GM15510 (cell line): ENCODE measurements around the gene PRR20G.

Source experiments
- POLR2A ChIP-seq: IDR thresholded peaks from 3 replicates; pipeline ENCODE4 v1.6.1; 2011; ENCODE audit warnings: borderline replicate concordance; ENCODE audit not compliant: insufficient read length; ENCODE audit errors: extremely low read depth

The PRR20G gene

DNA sequence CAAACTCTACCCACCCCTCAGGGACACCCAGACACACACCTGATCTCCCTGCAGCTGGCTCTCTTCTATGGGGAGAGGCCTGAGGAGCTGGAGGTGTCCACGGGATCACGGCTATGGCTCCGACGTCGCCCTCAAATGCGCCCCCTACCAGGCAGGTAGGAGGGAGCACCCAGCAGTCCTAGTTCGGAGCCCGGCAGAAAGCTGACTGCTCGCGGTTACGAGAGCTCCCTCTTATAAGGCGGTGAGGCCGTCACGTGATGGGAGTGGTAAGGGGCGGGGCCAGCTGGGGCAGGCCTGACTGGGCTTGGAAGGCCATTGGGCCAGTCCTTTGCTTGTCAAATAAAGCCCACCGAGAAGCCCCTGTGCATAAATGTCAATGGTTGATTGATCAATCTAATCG, at the start of gene PRR20G:
Gene PRR20G (minus strand): TSS at position 207 of the 400 bp plus-strand sequence. CDS start 681 bp downstream, outside the sequence.
- no peak for TF ChIP-seq POLR2A

- TF ChIP-seq POLR2A, result no peak
Observed at GRCh38 chr3:127337001-127337400, 49.2 kb upstream of the PRR20G start.

- TF ChIP-seq POLR2A, result no peak
Observed at GRCh38 chr3:127336101-127336500, 48.3 kb upstream of the PRR20G start.

- TF ChIP-seq POLR2A, result no peak
Observed at GRCh38 chr3:127330385-127330784, 42.5 kb upstream of the PRR20G start.

GRCh38 chr3:127329631-127330285, 41.9 kb upstream of the PRR20G start:
- no peak for TF ChIP-seq POLR2A

GRCh38 chr3:127328421-127328820, 40.6 kb upstream of the PRR20G start:
- TF ChIP-seq POLR2A, result no peak

GRCh38 chr3:127326341-127326740, 38.5 kb upstream of the PRR20G start:
- no peak for TF ChIP-seq POLR2A

- no peak for TF ChIP-seq POLR2A
Observed at GRCh38 chr3:127325629-127325961, 37.7 kb upstream of the PRR20G start.

DNA sequence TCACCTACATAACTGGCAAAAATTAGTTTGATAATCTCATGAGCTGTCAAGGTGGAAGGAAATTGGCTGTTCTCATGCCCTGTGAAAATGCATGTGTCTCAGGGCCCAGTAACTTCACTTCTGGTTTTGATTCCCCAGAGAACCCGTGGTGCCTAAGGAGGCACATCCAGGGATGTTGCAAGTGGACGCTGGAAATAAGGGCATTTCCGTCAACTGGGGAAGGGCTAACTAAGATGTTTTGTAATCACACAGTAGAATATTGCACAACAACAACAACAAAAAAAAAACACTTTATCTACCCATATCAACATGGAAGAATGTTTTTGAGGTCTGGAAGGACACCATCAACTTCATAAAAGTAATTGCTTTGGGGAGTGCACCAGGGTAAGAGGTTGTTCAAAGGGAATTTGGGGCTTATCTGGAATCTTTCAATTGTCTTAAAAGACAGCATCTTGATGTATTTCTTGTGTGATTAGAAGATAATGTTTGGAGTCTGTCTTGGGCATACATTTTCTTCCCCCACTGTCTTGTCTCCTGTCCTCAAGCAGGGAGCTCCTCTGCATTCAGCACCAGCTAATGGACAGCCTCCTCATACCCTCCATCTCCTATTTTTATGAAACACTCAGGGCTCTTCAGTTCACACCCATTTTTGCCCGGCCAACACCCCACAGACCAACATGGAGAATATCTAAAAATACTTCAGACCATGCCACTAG, 37.2 kb upstream of the PRR20G start:
- no peak for TF ChIP-seq POLR2A

DNA sequence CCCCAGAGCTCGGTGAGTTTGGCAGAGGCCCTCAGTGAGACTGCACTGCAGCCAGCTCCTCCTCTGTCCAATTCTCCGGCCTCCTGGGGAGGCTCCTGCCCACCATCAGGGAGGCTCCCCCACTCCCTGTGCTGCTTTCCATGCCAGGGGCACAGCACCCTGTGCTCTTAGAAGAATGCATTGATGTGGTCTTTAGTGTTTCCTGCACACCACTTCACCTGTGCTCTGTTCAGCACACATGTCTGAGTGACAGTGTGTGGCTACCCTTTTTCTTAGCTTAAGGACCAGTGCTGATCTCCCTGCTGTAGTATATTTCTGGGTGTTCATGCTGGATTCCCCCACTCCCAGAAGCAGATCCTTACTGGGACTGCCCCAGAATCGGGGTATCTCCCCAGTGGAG, 36.2 kb upstream of the PRR20G start:
- TF ChIP-seq POLR2A, result no peak

DNA sequence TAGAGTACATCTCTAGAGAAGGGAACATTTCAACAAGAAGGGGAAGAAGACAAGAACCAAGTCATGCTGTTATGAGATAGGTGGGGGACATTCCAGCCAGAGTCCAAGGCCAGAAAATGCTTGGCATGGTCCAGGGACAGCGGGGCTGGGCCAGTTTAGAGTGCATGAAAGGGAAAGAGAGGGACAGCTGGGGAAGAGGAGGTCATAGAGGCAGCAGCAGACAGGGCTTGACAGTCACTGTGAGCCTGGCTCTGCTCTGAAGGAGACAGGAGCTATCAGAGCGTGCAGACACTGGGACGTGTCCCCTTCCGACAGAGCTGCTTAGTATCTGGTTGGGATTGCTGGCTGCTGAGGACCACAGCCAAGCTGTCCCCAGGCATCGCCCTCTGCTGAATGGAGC, 35.7 kb upstream of the PRR20G start:
- no peak for TF ChIP-seq POLR2A

DNA sequence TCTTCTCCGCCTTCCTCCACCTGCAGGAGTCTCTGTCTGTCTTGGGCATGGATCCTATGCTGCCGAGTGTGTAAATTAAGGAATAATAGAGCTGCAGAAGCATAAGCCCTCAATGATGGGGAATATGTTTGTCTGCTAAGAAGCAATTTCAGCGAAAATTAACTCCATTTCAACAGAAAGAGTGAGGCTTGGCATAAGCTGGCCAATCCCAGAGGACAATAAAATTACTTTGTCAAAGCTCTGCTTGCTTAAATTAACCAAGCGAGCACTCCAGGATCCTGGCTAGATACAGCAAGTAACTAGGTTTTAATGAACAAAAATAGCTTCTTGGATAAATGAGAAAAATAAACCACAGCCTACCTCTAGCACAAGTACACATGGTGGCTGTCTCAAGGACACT, 33.5 kb upstream of the PRR20G start:
- no peak for TF ChIP-seq POLR2A

DNA sequence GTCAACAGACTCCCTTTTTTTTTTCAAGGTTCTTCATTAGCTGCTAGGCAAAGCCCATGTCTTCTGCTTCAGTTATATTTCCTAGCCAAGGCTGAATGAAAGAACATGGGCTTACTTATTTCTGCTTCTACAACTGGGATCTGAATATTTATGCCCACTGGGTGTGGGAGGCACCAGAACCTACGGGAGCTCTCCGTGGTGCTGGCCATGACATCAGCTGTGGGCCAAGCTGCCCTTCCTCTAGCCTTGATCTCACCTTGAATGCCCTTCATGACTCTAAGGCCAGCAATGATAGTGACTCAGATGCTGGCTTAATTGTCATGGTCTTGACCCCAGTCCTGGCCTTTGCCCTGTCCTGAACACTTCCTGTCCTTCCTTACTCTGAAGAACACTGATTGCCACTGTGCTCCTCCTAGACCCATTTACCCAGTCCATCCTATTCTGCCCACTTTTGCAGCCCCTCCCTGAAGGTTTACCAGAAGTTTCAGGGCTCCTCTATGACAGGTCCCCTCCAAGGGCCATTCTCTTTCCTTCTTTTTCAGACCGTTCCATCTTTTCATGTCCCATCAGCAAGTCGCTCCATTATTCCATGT, 32.8 kb upstream of the PRR20G start:
- TF ChIP-seq POLR2A, result no peak

GRCh38 chr3:127316685-127317084, 28.8 kb upstream of the PRR20G start:
- TF ChIP-seq POLR2A, result no peak

GRCh38 chr3:127312818-127313217, 25.0 kb upstream of the PRR20G start:
- no peak for TF ChIP-seq POLR2A

GRCh38 chr3:127307916-127308315, 20.1 kb upstream of the PRR20G start:
- no peak for TF ChIP-seq POLR2A
